PFSK-1 (cell line): ENCODE measurements around the gene FUT9.

Experiments
- FOXP2 ChIP-seq: optimal IDR thresholded peaks from 2 replicates; pipeline ENCODE3; 2011; ENCODE audit warnings: borderline replicate concordance, control low read depth, inconsistent platforms; ENCODE audit not compliant: insufficient read depth; ENCODE audit errors: extremely low read length, extremely low read depth
- POLR2AphosphoS5 ChIP-seq: IDR thresholded peaks from 2 replicates; pipeline ENCODE4 v1.6.1; 2012; ENCODE audit warnings: low read depth, mild to moderate bottlenecking, control low read depth, low read length, moderate library complexity
- REST ChIP-seq, 2 experiments: IDR thresholded peaks; 2 replicates each; pipeline versions ENCODE4 v1.6.1 to v1.8.0; 2011 to 2012; ENCODE audit warnings: low read depth in 2 of 2, low read length in 2 of 2, control low read depth in 1 of 2, inconsistent platforms in 1 of 2, mild to moderate bottlenecking in 1 of 2, moderate library complexity in 1 of 2; ENCODE audit not compliant: insufficient read depth in 1 of 2
- SIN3A ChIP-seq: IDR thresholded peaks from 2 replicates; pipeline ENCODE4 v1.6.1; 2012; ENCODE audit warnings: mild to moderate bottlenecking, low read length, moderate library complexity, borderline replicate concordance; ENCODE audit not compliant: insufficient read depth
- TAF1 ChIP-seq: IDR thresholded peaks from 2 replicates; pipeline ENCODE4 v1.6.1; 2012; ENCODE audit warnings: low read length, control low read depth, borderline replicate concordance; ENCODE audit not compliant: insufficient read depth

Gene FUT9

GRCh38 chr6:96065213-96065612 lies 49.4 kb downstream of the FUT9 start:
- TF ChIP-seq SIN3A (no peak), TAF1 (no peak), FOXP2 (no peak), POLR2AphosphoS5 (no peak), REST (IDR thresholded peaks at IDR 0.05; ENCODE audit: insufficient read depth in 1 of 2, low read depth in 2 of 2, low read length in 2 of 2) (no peak)

- no peak for TF ChIP-seq FOXP2
- TF ChIP-seq SIN3A = no peak
- TF ChIP-seq REST (IDR thresholded peaks at IDR 0.05; ENCODE audit: insufficient read depth in 1 of 2, low read depth in 2 of 2, low read length in 2 of 2) = no peak
- TF ChIP-seq POLR2AphosphoS5 = no peak
- no peak for TF ChIP-seq TAF1
Measured at GRCh38 chr6:96066376-96066775, 50.6 kb downstream of the FUT9 start.

GRCh38 chr6:96073555-96073954 lies 57.8 kb downstream of the FUT9 start:
- TF ChIP-seq REST (IDR thresholded peaks at IDR 0.05; ENCODE audit: insufficient read depth in 1 of 2, low read depth in 2 of 2, low read length in 2 of 2) (no peak), TAF1 (no peak), SIN3A (no peak), POLR2AphosphoS5 (no peak), FOXP2 (no peak)

GRCh38 chr6:96074006-96074405 lies 58.2 kb downstream of the FUT9 start:
- TF ChIP-seq SIN3A (no peak), FOXP2 (no peak), TAF1 (no peak), POLR2AphosphoS5 (no peak), REST (IDR thresholded peaks at IDR 0.05; ENCODE audit: insufficient read depth in 1 of 2, low read depth in 2 of 2, low read length in 2 of 2) (no peak)

GRCh38 chr6:96075826-96076225 lies 60.1 kb downstream of the FUT9 start:
- TF ChIP-seq TAF1 (no peak), POLR2AphosphoS5 (no peak), FOXP2 (no peak), REST (IDR thresholded peaks at IDR 0.05; ENCODE audit: insufficient read depth in 1 of 2, low read depth in 2 of 2, low read length in 2 of 2) (no peak), SIN3A (no peak)
